H1 (cell line): ENCODE measurements around the gene ANO2. TPM values are rescaled to one million over a fixed set of nuclear protein-coding genes. Genes with fewer than 3 reads are reported as not detected.

ENCODE experiments used
- CTCF ChIA-PET: fragments of 300-600 bp; sonication (Branson Sonifier 250); formaldehyde crosslinking; loops from one replicate; lab custom pipeline; 2021; ENCODE audit not compliant: partially characterized antibody; lab: Charles Lee
- POLR2A ChIA-PET: fragments of 300-600 bp; sonication (Branson Sonifier 250); formaldehyde crosslinking; loops from one replicate; lab custom pipeline; 2021; ENCODE audit warnings: inconsistent platforms; ENCODE audit not compliant: partially characterized antibody; lab: Charles Lee
- DNase-seq, 2 experiments: peaks; one replicate each; pipeline versions ENCODE4 v3.0.0 to v3.0.0-alpha.2; 2010 to 2022; ENCODE audit warnings: low spot score in 2 of 2, low read depth in 1 of 2, mixed read lengths in 1 of 2
- FAIRE-seq: peaks from 2 replicates; lab custom pipeline; 2011; peaks lifted over from hg19 to GRCh38; lab: Jason Lieb, UNC
- H2AFZ ChIP-seq: 2 replicates; pipeline ENCODE4 v1.8.1; 2012; ENCODE audit warnings: low read length, inconsistent platforms
- H2AK5ac ChIP-seq: 2 replicates; pipeline ENCODE4 v1.6.1; 2013; ENCODE audit warnings: low read depth, low read length
- H2BK120ac ChIP-seq: replicated peaks from 2 replicates; pipeline ENCODE3; 2013; ENCODE audit warnings: low read depth, low read length, inconsistent platforms
- H2BK12ac ChIP-seq: 2 replicates; pipeline ENCODE4 v1.6.1; 2013; ENCODE audit warnings: low read depth, low read length
- H2BK15ac ChIP-seq: 2 replicates; pipeline ENCODE4 v1.6.1; 2013; ENCODE audit warnings: low read length
- H2BK20ac ChIP-seq: 2 replicates; pipeline ENCODE4 v1.6.1; 2013; ENCODE audit warnings: low read length
- H2BK5ac ChIP-seq: 2 replicates; pipeline ENCODE4 v1.6.1; 2013; ENCODE audit warnings: low read depth, low read length
- H3K14ac ChIP-seq: 2 replicates; pipeline ENCODE4 v1.6.1; 2013; ENCODE audit warnings: inconsistent platforms; ENCODE audit not compliant: insufficient read length
- H3K18ac ChIP-seq: 2 replicates; pipeline ENCODE4 v1.6.1; 2013; ENCODE audit warnings: low read length; ENCODE audit errors: extremely low read depth
- H3K23ac ChIP-seq: 2 replicates; pipeline ENCODE4 v1.6.1; 2013; ENCODE audit warnings: inconsistent platforms; ENCODE audit not compliant: insufficient read length
- H3K23me2 ChIP-seq: 2 replicates; pipeline ENCODE4 v1.6.1; 2013; ENCODE audit warnings: low read depth, low read length
- H3K27ac ChIP-seq: 2 replicates; pipeline ENCODE4 v1.6.1; 2011; ENCODE audit warnings: low read depth, low read length, inconsistent platforms
- H3K27me3 ChIP-seq, 4 experiments: replicated peaks in 1 of 4; 1 replicate in 1 of 4; 2 replicates in 3 of 4; pipeline versions ENCODE4 v1.6.1 to v1.8.1; 2011 to 2013; ENCODE audit warnings: low read length in 3 of 4, mild to moderate bottlenecking in 3 of 4, inconsistent platforms in 2 of 4, mixed read lengths in 2 of 4, moderate library complexity in 1 of 4; ENCODE audit not compliant: control insufficient read depth in 3 of 4, insufficient read depth in 3 of 4; ENCODE audit errors: extremely low read depth in 1 of 4
- H3K36me3 ChIP-seq, 4 experiments: 2 replicates each; pipeline versions ENCODE4 v1.6.1 to v1.8.1; 2011 to 2013; ENCODE audit warnings: mild to moderate bottlenecking in 4 of 4, low read length in 3 of 4, moderate library complexity in 2 of 4, control low read depth in 1 of 4, inconsistent platforms in 1 of 4; ENCODE audit not compliant: insufficient read depth in 4 of 4, control insufficient read depth in 2 of 4
- H3K4ac ChIP-seq: replicated peaks from 2 replicates; pipeline ENCODE3; 2013; ENCODE audit warnings: low read length, low read depth, mixed read lengths, inconsistent platforms; ENCODE audit not compliant: insufficient read length
- H3K4me1 ChIP-seq, 4 experiments: replicated peaks in 1 of 4; 1 replicate in 1 of 4; 2 replicates in 3 of 4; pipeline versions ENCODE4 v1.6.1 to v1.8.1; 2011 to 2013; ENCODE audit warnings: low read length in 3 of 4, inconsistent platforms in 2 of 4, mixed read lengths in 1 of 4; ENCODE audit not compliant: insufficient read depth in 4 of 4, control insufficient read depth in 3 of 4
- H3K4me2 ChIP-seq, 2 experiments: 2 replicates each; pipeline versions ENCODE4 v1.6.1 to v1.8.1; 2011 to 2013; ENCODE audit warnings: low read depth in 2 of 2, low read length in 2 of 2, control low read depth in 1 of 2, inconsistent platforms in 1 of 2, mild to moderate bottlenecking in 1 of 2; ENCODE audit not compliant: insufficient read depth in 1 of 2
- H3K4me3 ChIP-seq, 4 experiments: fragments of 200-600, 300-600 bp in 1 of 4; sonication (generic), shearing (Covaris generic), sonication (Bioruptor Twin) in 1 of 4; 2 replicates each; pipeline versions ENCODE4 v1.5.1 to v1.8.1; 2011 to 2016; ENCODE audit warnings: low read length in 4 of 4, low read depth in 3 of 4, control low read depth in 2 of 4, inconsistent platforms in 2 of 4, mild to moderate bottlenecking in 2 of 4, mixed read lengths in 1 of 4, moderate library complexity in 1 of 4; ENCODE audit not compliant: insufficient read depth in 2 of 4; ENCODE audit errors: extremely low read depth in 1 of 4
- H3K56ac ChIP-seq: replicated peaks from 2 replicates; pipeline ENCODE3; 2013; ENCODE audit warnings: low read depth, mild to moderate bottlenecking, mixed read lengths, low read length, inconsistent platforms; ENCODE audit not compliant: insufficient read length
- H3K79me1 ChIP-seq: 2 replicates; pipeline ENCODE4 v1.6.1; 2013; ENCODE audit warnings: low read depth, low read length, control low read depth
- H3K79me2 ChIP-seq, 2 experiments: 2 replicates each; pipeline versions ENCODE4 v1.6.1 to v1.8.1; 2012 to 2013; ENCODE audit warnings: low read length in 2 of 2, mild to moderate bottlenecking in 2 of 2, inconsistent platforms in 1 of 2; ENCODE audit not compliant: insufficient read depth in 2 of 2, control insufficient read depth in 1 of 2
- H3K9ac ChIP-seq, 4 experiments: replicated peaks in 1 of 4; 1 replicate in 1 of 4; 2 replicates in 3 of 4; pipeline versions ENCODE4 v1.6.1 to v1.8.1; 2011 to 2013; ENCODE audit warnings: low read depth in 3 of 4, low read length in 3 of 4, control low read depth in 2 of 4, mild to moderate bottlenecking in 2 of 4, moderate library complexity in 2 of 4, inconsistent platforms in 1 of 4; ENCODE audit errors: extremely low read depth in 1 of 4
- H3K9me3 ChIP-seq, 2 experiments: 2 replicates each; pipeline versions ENCODE4 v1.6.1 to v1.8.1; 2012 to 2013; ENCODE audit warnings: mild to moderate bottlenecking in 2 of 2, moderate library complexity in 2 of 2, control low read depth in 1 of 2, inconsistent platforms in 1 of 2, low read depth in 1 of 2, low read length in 1 of 2, mixed read lengths in 1 of 2; ENCODE audit not compliant: insufficient read depth in 2 of 2
- H4K20me1 ChIP-seq, 2 experiments: replicated peaks in 1 of 2; 2 replicates each; pipeline versions ENCODE3 to v1.8.1; 2011 to 2013; ENCODE audit warnings: inconsistent platforms in 2 of 2, low read length in 2 of 2, mild to moderate bottlenecking in 1 of 2; ENCODE audit not compliant: insufficient read depth in 2 of 2, control insufficient read depth in 1 of 2
- H4K5ac ChIP-seq: 2 replicates; pipeline ENCODE4 v1.6.1; 2013; ENCODE audit warnings: low read length, low read depth, mixed read lengths, inconsistent platforms; ENCODE audit not compliant: insufficient read length
- H4K8ac ChIP-seq: 2 replicates; pipeline ENCODE4 v1.8.0; 2013; ENCODE audit warnings: mild to moderate bottlenecking, moderate library complexity, low read length, inconsistent platforms; ENCODE audit not compliant: insufficient read depth; ENCODE audit errors: extremely low read depth
- H4K91ac ChIP-seq: replicated peaks from 2 replicates; pipeline ENCODE3; 2013; ENCODE audit warnings: low read length, mixed read lengths, inconsistent platforms; ENCODE audit not compliant: insufficient read length
- ATF2 ChIP-seq: IDR thresholded peaks from 2 replicates; pipeline ENCODE4 v1.6.1; 2012; ENCODE audit warnings: low read length, inconsistent platforms
- BRCA1 ChIP-seq: IDR thresholded peaks from 2 replicates; pipeline ENCODE4 v1.6.1; 2012; ENCODE audit warnings: low read depth, low read length, improper control_type of control experiment
- CBX5 ChIP-seq: fragments of 300-800, 300-1000 bp; sonication (generic); IDR thresholded peaks from 2 replicates; pipeline ENCODE4 v1.7.1; 2016; ENCODE audit warnings: antibody characterized with exemption, low read length, low read depth
- KDM4A ChIP-seq: IDR thresholded peaks from one replicate; pipeline ENCODE4 v1.7.1; 2012; ENCODE audit warnings: low read depth, mild to moderate bottlenecking, moderate library complexity, low read length, inconsistent platforms; ENCODE audit not compliant: severe bottlenecking
- TCF12 ChIP-seq: IDR thresholded peaks from 2 replicates; pipeline ENCODE4 v1.6.1; 2011; ENCODE audit warnings: low read depth, mild to moderate bottlenecking, low read length
- WGBS, 2 experiments: shearing (Covaris generic) in 1 of 2; methylation state at CpG; one replicate each; pipeline versions ENCODE4 v1.1.6 to v1.1.7; 2013 to 2015; ENCODE audit warnings: low lambda C conversion rate in 2 of 2, mixed read lengths in 2 of 2, inconsistent platforms in 1 of 2, low coverage in 1 of 2, missing lambda C conversion rate in 1 of 2; ENCODE audit not compliant: insufficient replicate concordance in 2 of 2, insufficient coverage in 1 of 2, insufficient read length in 1 of 2; ENCODE audit errors: extremely low coverage in 1 of 2, missing lambda C conversion rate in 1 of 2; 5-methylcytosine and 5-hydroxymethylcytosine counted together
- polyA plus RNA-seq, 7 experiments: library from polyadenylated mRNA; depleted of rRNA in 3 of 7; stranded (reverse) in 5 of 7; unstranded in 2 of 7; fragments of >200 nt in 5 of 7; fragments of 200-250 nt in 2 of 7; gene quantifications; 1 replicate in 5 of 7; 2 replicates in 1 of 7; 4 replicates in 1 of 7; pipeline versions ENCODE4 v1.2.1 to v1.2.3, GENCODE V29; 2011 to 2013; ENCODE audit warnings: missing spikeins in 2 of 7, mixed read lengths in 2 of 7
- total RNA-seq: library from RNA; stranded (reverse); fragmentation: NEBNext Ultra II Directional; extraction: Animal tissue kit (Norgen Biotek cat#: 25700); gene quantifications from 2 replicates; pipeline ENCODE4 v1.2.1, GENCODE V29; 2021
- TF ChIP-seq, protein P1 (sequence below), 3 experiments: IDR thresholded peaks; 1 replicate in 2 of 3; 2 replicates in 1 of 3; pipeline versions ENCODE4 v1.5.1 to v1.6.1; 2011; ENCODE audit warnings: low read length in 3 of 3, mild to moderate bottlenecking in 3 of 3, inconsistent platforms in 2 of 3, low read depth in 1 of 3, moderate library complexity in 1 of 3; ENCODE audit not compliant: insufficient read depth in 1 of 3; ENCODE audit errors: control extremely low read depth in 1 of 3

The ANO2 gene
- total and polyA plus RNA-seq, 2 of the 8 experiments (the other 6 are each of a cell fraction or from before 2014, with no cell fraction given) = 1.9 to 5.5 TPM

GRCh38 chr12:5522432-5523335, 422.4 kb downstream of the ANO2 start:
- no peak overlapping the region for H2BK12ac ChIP-seq
- H3K18ac ChIP-seq = no peak overlapping the region
- 92% methylated on average over 10 of the region's 11 CpGs; no CpG with 5 or more reads in 1 of the 2 experiments for WGBS, 2 experiments
- no peak overlapping the region for H2AK5ac ChIP-seq
- DNase-seq = peak in 1 of 2 experiments; percentile 34
- peaks cover 0 to 7% (median 3%) of the 10 kb centered on the region in 4 experiments; a peak in 5 of 7 replicates for H3K4me1 ChIP-seq
- no peak overlapping the region for H2AFZ ChIP-seq
- TF ChIP-seq, protein P1, sequence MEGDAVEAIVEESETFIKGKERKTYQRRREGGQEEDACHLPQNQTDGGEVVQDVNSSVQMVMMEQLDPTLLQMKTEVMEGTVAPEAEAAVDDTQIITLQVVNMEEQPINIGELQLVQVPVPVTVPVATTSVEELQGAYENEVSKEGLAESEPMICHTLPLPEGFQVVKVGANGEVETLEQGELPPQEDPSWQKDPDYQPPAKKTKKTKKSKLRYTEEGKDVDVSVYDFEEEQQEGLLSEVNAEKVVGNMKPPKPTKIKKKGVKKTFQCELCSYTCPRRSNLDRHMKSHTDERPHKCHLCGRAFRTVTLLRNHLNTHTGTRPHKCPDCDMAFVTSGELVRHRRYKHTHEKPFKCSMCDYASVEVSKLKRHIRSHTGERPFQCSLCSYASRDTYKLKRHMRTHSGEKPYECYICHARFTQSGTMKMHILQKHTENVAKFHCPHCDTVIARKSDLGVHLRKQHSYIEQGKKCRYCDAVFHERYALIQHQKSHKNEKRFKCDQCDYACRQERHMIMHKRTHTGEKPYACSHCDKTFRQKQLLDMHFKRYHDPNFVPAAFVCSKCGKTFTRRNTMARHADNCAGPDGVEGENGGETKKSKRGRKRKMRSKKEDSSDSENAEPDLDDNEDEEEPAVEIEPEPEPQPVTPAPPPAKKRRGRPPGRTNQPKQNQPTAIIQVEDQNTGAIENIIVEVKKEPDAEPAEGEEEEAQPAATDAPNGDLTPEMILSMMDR (IDR thresholded peaks at IDR 0.05; ENCODE audit: control extremely low read depth in 1 of 3, insufficient read depth in 1 of 3, low read depth in 1 of 3, low read length in 3 of 3) = no peak
- TF ChIP-seq ATF2 (no peak), TCF12 (no peak), BRCA1 (no peak), KDM4A (no peak), CBX5 (no peak)
- H4K91ac ChIP-seq = no peak overlapping the region
- peak overlapping the region; percentile 35; the same call in 1 of the 2 replicates for H4K8ac ChIP-seq
- H2BK20ac ChIP-seq = no peak overlapping the region
- ChIA-PET POLR2A (no interaction called here), CTCF (interaction anchor here (0.7 to 1.5 kb wide), 5 partner anchors 9 to 126 kb away, joined by 3 to 4 read pairs (median 3); no protein-coding TSS in a partner anchor)
- H3K4me2 ChIP-seq = no peak overlapping the region
- H3K9ac ChIP-seq = no peak overlapping the region
- H3K79me2 ChIP-seq = no peaks in the 10 kb centered on the region
- H3K23ac ChIP-seq = no peak overlapping the region
- no peaks in the 10 kb centered on the region for H3K23me2 ChIP-seq
- no peaks in the 10 kb centered on the region for H4K20me1 ChIP-seq
- H3K9me3 ChIP-seq = no peaks in the 10 kb centered on the region
- H3K27ac ChIP-seq = no peak overlapping the region
- H3K27me3 ChIP-seq = no peaks in the 10 kb centered on the region
- no peaks in the 10 kb centered on the region for H3K36me3 ChIP-seq
- no peak overlapping the region for H3K14ac ChIP-seq
- H2BK5ac ChIP-seq = no peak overlapping the region
- H3K4ac ChIP-seq = no peak overlapping the region
- FAIRE-seq = no peak
- no peak overlapping the region for H4K5ac ChIP-seq
- no peak overlapping the region for H2BK120ac ChIP-seq
- H3K56ac ChIP-seq = no peak overlapping the region
- no peak overlapping the region for H2BK15ac ChIP-seq
- H3K4me3 ChIP-seq = no peak overlapping the region
- no peaks in the 10 kb centered on the region for H3K79me1 ChIP-seq
